ENCODE measurements around the gene FOXO3. TPM values are rescaled to one million over a fixed set of nuclear protein-coding genes. Genes with fewer than 3 reads are reported as not detected.

Gene FOXO3
- total and polyA plus RNA-seq, 2 donors (not counting 1 experiment from before 2014, with no cell fraction given) = 49.5 to 63.9 TPM

- H3K27me3 ChIP-seq (ENCODE audit: control insufficient read depth, insufficient read depth, low read length) = no peaks in the 10 kb centered on the region
- peak overlapping the region; percentile 48 for H3K4me2 ChIP-seq (ENCODE audit: extremely low read depth, insufficient read depth, low read length)
- peak in 1 of 2 donors; percentile 52 for DNase-seq (ENCODE audit: low read depth in 2 of 2)
- no peak overlapping the region for H3K9ac ChIP-seq (ENCODE audit: insufficient read depth, low read length)
- peak overlapping the region in 1 of 4 experiments; percentile 31 for H3K4me3 ChIP-seq (replicated peaks in 1 of 4; ENCODE audit: control extremely low read depth in 1 of 4, insufficient read depth in 1 of 4, low read depth in 3 of 4, low read length in 4 of 4)
- no peak overlapping the region for H2AFZ ChIP-seq (ENCODE audit: low read length)
- TF ChIP-seq EZH2 (IDR thresholded peaks at IDR 0.05; ENCODE audit: low read length, missing control alignments) = no peak
- TF ChIP-seq, protein P1, sequence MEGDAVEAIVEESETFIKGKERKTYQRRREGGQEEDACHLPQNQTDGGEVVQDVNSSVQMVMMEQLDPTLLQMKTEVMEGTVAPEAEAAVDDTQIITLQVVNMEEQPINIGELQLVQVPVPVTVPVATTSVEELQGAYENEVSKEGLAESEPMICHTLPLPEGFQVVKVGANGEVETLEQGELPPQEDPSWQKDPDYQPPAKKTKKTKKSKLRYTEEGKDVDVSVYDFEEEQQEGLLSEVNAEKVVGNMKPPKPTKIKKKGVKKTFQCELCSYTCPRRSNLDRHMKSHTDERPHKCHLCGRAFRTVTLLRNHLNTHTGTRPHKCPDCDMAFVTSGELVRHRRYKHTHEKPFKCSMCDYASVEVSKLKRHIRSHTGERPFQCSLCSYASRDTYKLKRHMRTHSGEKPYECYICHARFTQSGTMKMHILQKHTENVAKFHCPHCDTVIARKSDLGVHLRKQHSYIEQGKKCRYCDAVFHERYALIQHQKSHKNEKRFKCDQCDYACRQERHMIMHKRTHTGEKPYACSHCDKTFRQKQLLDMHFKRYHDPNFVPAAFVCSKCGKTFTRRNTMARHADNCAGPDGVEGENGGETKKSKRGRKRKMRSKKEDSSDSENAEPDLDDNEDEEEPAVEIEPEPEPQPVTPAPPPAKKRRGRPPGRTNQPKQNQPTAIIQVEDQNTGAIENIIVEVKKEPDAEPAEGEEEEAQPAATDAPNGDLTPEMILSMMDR (conservative IDR thresholded peaks at IDR 0.05 in 1 of 2, IDR thresholded peaks at IDR 0.05 in 1 of 2; ENCODE audit: low read depth in 1 of 2, low read length in 2 of 2) = no peak
- peaks cover 91% of the 10 kb centered on the region for H3K79me2 ChIP-seq (ENCODE audit: control insufficient read depth, insufficient read depth, low read length)
- H3K36me3 ChIP-seq (ENCODE audit: control insufficient read depth, insufficient read depth, low read length) = no peaks in the 10 kb centered on the region
- H4K20me1 ChIP-seq (ENCODE audit: control insufficient read depth, extremely low read depth, insufficient read depth, low read length) = peaks cover 4% of the 10 kb centered on the region
- no peaks in the 10 kb centered on the region for H3K9me3 ChIP-seq (ENCODE audit: control insufficient read depth, insufficient read depth, low read depth, low read length)
- H3K27ac ChIP-seq (ENCODE audit: insufficient read depth, low read length) = peak overlapping the region; percentile 30
- peaks cover 48% of the 10 kb centered on the region for H3K4me1 ChIP-seq (ENCODE audit: control insufficient read depth, extremely low read depth, insufficient read depth, low read length)
Observed at GRCh38 chr6:108591040-108591816, 30.5 kb downstream of the FOXO3 start.

DNA sequence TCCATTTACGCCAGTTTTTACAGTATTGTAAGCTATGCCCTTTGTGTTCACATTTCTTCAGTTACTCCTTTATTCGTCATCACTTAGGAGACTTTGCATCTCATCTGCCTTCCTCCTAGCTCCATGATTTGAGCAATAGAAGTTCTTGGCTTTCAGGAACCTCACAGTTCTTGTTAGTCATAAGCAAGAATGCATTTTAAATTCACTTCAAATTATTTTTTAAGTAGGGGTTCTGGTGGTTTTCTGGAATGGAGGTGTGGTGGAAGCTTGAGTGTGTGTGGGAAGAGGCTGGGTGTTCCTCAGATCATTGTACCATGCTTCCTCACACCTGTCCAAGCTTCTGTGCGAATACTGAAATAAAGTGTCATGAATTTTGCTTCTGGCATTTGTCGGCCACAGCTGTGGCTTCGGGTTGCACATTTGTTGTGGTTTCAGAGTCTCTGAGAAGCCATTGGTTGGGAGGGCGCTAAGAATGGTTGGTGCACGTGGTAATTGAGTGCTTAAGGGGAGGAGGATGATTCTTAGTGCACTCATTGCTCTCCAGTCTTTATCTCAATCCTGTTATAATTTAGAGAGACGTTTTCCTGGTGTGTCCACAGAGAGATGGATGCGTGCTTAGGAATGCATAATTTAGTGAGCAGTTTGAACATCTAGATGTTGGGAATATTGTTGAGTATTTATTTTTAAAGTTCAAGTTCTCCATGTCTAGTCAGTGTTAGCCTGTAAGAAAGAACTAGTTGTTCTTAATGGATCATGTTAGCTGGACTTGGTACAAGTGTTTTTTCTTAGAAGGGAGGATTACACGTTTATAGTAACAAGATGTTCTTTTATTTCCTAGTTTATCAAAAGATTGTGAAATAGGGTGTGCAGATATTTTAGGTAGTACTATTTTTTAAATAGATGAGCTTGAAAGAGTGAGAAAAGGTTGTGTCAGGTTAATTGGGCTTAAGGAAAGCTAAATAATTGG is 31.9 kb downstream of the FOXO3 start:
- no peaks in the 10 kb centered on the region for H3K36me3 ChIP-seq (ENCODE audit: control insufficient read depth, insufficient read depth, low read length)
- no peak overlapping the region for H3K9ac ChIP-seq (ENCODE audit: insufficient read depth, low read length)
- peak overlapping the region; percentile 51 for H3K4me2 ChIP-seq (ENCODE audit: extremely low read depth, insufficient read depth, low read length)
- peak; percentile 78 to 97 for DNase-seq (ENCODE audit: low read depth in 2 of 2)
- no peak for TF ChIP-seq EZH2 (IDR thresholded peaks at IDR 0.05; ENCODE audit: low read length, missing control alignments)
- TF ChIP-seq, protein P1 (conservative IDR thresholded peaks at IDR 0.05 in 1 of 2, IDR thresholded peaks at IDR 0.05 in 1 of 2; ENCODE audit: low read depth in 1 of 2, low read length in 2 of 2) = no peak
- H2AFZ ChIP-seq (ENCODE audit: low read length) = no peak overlapping the region
- H3K4me3 ChIP-seq (replicated peaks in 1 of 4; ENCODE audit: control extremely low read depth in 1 of 4, insufficient read depth in 1 of 4, low read depth in 3 of 4, low read length in 4 of 4) = no peak overlapping the region
- H3K4me1 ChIP-seq (ENCODE audit: control insufficient read depth, extremely low read depth, insufficient read depth, low read length) = peaks cover 43% of the 10 kb centered on the region
- no peaks in the 10 kb centered on the region for H3K27me3 ChIP-seq (ENCODE audit: control insufficient read depth, insufficient read depth, low read length)
- no peaks in the 10 kb centered on the region for H3K9me3 ChIP-seq (ENCODE audit: control insufficient read depth, insufficient read depth, low read depth, low read length)
- H3K27ac ChIP-seq (ENCODE audit: insufficient read depth, low read length) = peak overlapping the region; percentile 64
- peaks cover 92% of the 10 kb centered on the region for H3K79me2 ChIP-seq (ENCODE audit: control insufficient read depth, insufficient read depth, low read length)
- H4K20me1 ChIP-seq (ENCODE audit: control insufficient read depth, extremely low read depth, insufficient read depth, low read length) = peaks cover 4% of the 10 kb centered on the region

DNA sequence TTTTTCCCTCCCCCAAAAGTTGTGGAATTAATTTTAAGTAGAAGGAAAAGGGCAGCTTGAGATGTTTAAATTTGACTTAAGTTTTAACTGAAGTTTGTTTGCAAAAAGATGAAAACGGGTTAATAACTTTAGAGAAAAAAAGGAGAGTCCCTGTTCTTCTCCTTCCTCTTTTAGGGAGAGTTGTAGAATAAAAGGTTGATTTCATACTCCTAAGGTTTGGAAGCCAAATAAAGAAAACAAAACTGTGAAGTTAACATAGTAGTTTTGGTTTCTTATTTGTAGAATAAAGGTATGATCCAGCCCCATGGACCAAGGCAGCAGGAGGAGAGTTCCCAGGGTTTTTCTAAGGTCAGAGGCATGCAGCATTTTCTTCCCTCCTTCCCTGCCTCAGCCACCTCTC is 33.4 kb downstream of the FOXO3 start:
- no peak overlapping the region for H3K9ac ChIP-seq (ENCODE audit: insufficient read depth, low read length)
- peaks cover 92% of the 10 kb centered on the region for H3K79me2 ChIP-seq (ENCODE audit: control insufficient read depth, insufficient read depth, low read length)
- H4K20me1 ChIP-seq (ENCODE audit: control insufficient read depth, extremely low read depth, insufficient read depth, low read length) = no peaks in the 10 kb centered on the region
- no peaks in the 10 kb centered on the region for H3K27me3 ChIP-seq (ENCODE audit: control insufficient read depth, insufficient read depth, low read length)
- no peaks in the 10 kb centered on the region for H3K36me3 ChIP-seq (ENCODE audit: control insufficient read depth, insufficient read depth, low read length)
- H3K4me1 ChIP-seq (ENCODE audit: control insufficient read depth, extremely low read depth, insufficient read depth, low read length) = peaks cover 47% of the 10 kb centered on the region
- TF ChIP-seq EZH2 (IDR thresholded peaks at IDR 0.05; ENCODE audit: low read length, missing control alignments) = no peak
- TF ChIP-seq, protein P1 (conservative IDR thresholded peaks at IDR 0.05 in 1 of 2, IDR thresholded peaks at IDR 0.05 in 1 of 2; ENCODE audit: low read depth in 1 of 2, low read length in 2 of 2) = no peak
- H3K4me2 ChIP-seq (ENCODE audit: extremely low read depth, insufficient read depth, low read length) = no peak overlapping the region
- H3K27ac ChIP-seq (ENCODE audit: insufficient read depth, low read length) = no peak overlapping the region
- H3K4me3 ChIP-seq (replicated peaks in 1 of 4; ENCODE audit: control extremely low read depth in 1 of 4, insufficient read depth in 1 of 4, low read depth in 3 of 4, low read length in 4 of 4) = no peak overlapping the region
- no peaks in the 10 kb centered on the region for H3K9me3 ChIP-seq (ENCODE audit: control insufficient read depth, insufficient read depth, low read depth, low read length)
- H2AFZ ChIP-seq (ENCODE audit: low read length) = no peak overlapping the region
- no peak for DNase-seq (ENCODE audit: low read depth in 2 of 2)
